HepG2 (cell line): Measurements from ENCODE around the gene PDE9A. TPM values are rescaled to one million over a fixed set of nuclear protein-coding genes. Genes with fewer than 3 reads are reported as not detected.
A peak's percentile ranks its signal among the peaks of the same experiment; 100 is the strongest.

Source experiments
- ATM ChIP-seq: fragments of 450-650 bp; IDR thresholded peaks from 2 replicates; pipeline ENCODE4 v1.7.1; 2017; ENCODE audit warnings: mild to moderate bottlenecking, borderline replicate concordance
- GATAD2A ChIP-seq: IDR thresholded peaks from 2 replicates; pipeline ENCODE4 v1.6.1; 2016
- NCOA1 ChIP-seq: sonication (generic); formaldehyde crosslinking; IDR thresholded peaks from 2 replicates; pipeline ENCODE4 v1.9.0; 2021; ENCODE audit warnings: missing genetic modification reagents
- SIX1 ChIP-seq: sonication (generic); formaldehyde crosslinking; IDR thresholded peaks from 2 replicates; pipeline ENCODE4 v1.4.0; 2020; ENCODE audit warnings: missing genetic modification reagents, borderline replicate concordance
- STAG1 ChIP-seq: sonication (generic); formaldehyde crosslinking; IDR thresholded peaks from 2 replicates; pipeline ENCODE4 v1.4.0; 2020; ENCODE audit warnings: missing genetic modification reagents
- SYNCRIP ChIP-seq: fragments of 200-400 bp; formaldehyde crosslinking; IDR thresholded peaks from 2 replicates; pipeline ENCODE4 v1.6.1; 2018; ENCODE audit warnings: mild to moderate bottlenecking, low read depth, low read length; ENCODE audit not compliant: insufficient read depth
- TAF15 ChIP-seq: fragments of 200-400 bp; formaldehyde crosslinking; IDR thresholded peaks from one replicate; pipeline ENCODE4 v1.6.1; 2018; ENCODE audit warnings: mild to moderate bottlenecking, low read depth, low read length; ENCODE audit not compliant: poor library complexity, severe bottlenecking
- U2AF1 ChIP-seq: fragments of 200-400 bp; formaldehyde crosslinking; optimal IDR thresholded peaks from 2 replicates; pipeline ENCODE3; 2017; ENCODE audit warnings: mild to moderate bottlenecking, low read depth, low read length
- YEATS2 ChIP-seq: sonication (generic); formaldehyde crosslinking; IDR thresholded peaks from 2 replicates; pipeline ENCODE4 v1.4.0; 2020; ENCODE audit warnings: missing genetic modification reagents, borderline replicate concordance
- ZNF263 ChIP-seq: sonication (generic); formaldehyde crosslinking; IDR thresholded peaks from 2 replicates; pipeline ENCODE4 v1.4.0; 2020; ENCODE audit warnings: missing genetic modification reagents
- polyA plus RNA-seq, 8 experiments: library from polyadenylated mRNA; depleted of rRNA in 3 of 8; stranded (reverse) in 7 of 8; unstranded in 1 of 8; fragments of >200 nt; fragmentation: Illumina TruSeq in 4 of 8; extraction: Trizol in 4 of 8; gene quantifications; 2 replicates each; pipeline versions ENCODE4 v1.2.1 to v1.2.3, GENCODE V29; 2011 to 2016; ENCODE audit warnings: low read depth in 4 of 8, missing spikeins in 1 of 8, mixed read lengths in 1 of 8; ENCODE audit not compliant: insufficient read depth in 1 of 8
- total RNA-seq, 5 experiments: library from RNA; depleted of rRNA; stranded (reverse); fragments of >200 nt; fragmentation: Illumina TruSeq; extraction: Trizol; gene quantifications; 2 replicates each; pipeline ENCODE4 v1.2.3, GENCODE V29; 2016; ENCODE audit warnings: low read depth in 1 of 5
- TF ChIP-seq, protein P1 (sequence below): fragments of 450-650 bp; IDR thresholded peaks from 2 replicates; pipeline ENCODE4 v1.6.1; 2017; ENCODE audit warnings: mild to moderate bottlenecking
- TF ChIP-seq, protein P2 (sequence below): sonication (generic); formaldehyde crosslinking; IDR thresholded peaks from 2 replicates; pipeline ENCODE4 v1.4.0; 2020; ENCODE audit warnings: missing genetic modification reagents
- TF ChIP-seq, protein P3 (sequence below): sonication (generic); formaldehyde crosslinking; IDR thresholded peaks from 2 replicates; pipeline ENCODE4 v1.4.0; 2020; ENCODE audit warnings: missing genetic modification reagents, borderline replicate concordance
- TF ChIP-seq, protein P4 (sequence below): sonication (generic); formaldehyde crosslinking; IDR thresholded peaks from 2 replicates; pipeline ENCODE4 v1.5.1; 2020; ENCODE audit warnings: mild to moderate bottlenecking, missing genetic modification reagents, moderate library complexity

The PDE9A gene
- total and polyA plus RNA-seq, 2 of the 13 experiments (the other 11 are each of a cell fraction or from before 2014, with no cell fraction given) = 4.6 to 19.7 TPM

DNA sequence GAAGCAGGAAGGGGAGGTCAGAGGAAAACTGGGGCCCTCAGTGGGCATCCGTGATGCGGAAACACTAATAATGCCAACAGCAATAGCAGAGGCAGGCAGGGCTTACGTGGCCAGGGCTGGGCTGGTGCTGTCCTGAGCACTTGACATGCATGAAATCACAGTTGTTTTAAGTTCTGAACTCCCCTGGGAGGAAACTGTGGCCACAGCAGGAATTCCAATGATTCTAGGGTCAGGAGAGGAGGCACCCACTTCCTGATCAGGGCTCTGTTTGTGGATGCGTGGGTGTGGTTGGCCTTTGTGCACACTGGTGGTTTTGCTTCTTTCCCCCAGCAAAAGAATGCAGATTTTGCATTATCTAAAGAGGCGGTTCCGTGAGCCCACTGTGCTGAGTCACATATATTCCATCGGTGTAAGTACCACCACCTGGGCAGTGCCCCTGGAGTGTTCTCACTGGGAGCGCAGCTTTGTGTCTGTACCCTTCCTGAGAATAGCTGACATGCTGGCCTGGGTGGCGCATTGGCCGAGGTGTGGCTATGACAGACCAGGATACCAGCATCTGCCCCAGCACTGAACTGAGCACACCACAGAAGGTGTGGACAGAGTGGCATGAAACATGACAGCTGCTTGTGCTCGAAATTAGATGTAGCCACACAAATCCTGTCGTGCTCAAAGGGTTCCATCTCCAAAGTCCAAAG, 71.0 kb downstream of the PDE9A start (continued):
- TF ChIP-seq, protein P1, sequence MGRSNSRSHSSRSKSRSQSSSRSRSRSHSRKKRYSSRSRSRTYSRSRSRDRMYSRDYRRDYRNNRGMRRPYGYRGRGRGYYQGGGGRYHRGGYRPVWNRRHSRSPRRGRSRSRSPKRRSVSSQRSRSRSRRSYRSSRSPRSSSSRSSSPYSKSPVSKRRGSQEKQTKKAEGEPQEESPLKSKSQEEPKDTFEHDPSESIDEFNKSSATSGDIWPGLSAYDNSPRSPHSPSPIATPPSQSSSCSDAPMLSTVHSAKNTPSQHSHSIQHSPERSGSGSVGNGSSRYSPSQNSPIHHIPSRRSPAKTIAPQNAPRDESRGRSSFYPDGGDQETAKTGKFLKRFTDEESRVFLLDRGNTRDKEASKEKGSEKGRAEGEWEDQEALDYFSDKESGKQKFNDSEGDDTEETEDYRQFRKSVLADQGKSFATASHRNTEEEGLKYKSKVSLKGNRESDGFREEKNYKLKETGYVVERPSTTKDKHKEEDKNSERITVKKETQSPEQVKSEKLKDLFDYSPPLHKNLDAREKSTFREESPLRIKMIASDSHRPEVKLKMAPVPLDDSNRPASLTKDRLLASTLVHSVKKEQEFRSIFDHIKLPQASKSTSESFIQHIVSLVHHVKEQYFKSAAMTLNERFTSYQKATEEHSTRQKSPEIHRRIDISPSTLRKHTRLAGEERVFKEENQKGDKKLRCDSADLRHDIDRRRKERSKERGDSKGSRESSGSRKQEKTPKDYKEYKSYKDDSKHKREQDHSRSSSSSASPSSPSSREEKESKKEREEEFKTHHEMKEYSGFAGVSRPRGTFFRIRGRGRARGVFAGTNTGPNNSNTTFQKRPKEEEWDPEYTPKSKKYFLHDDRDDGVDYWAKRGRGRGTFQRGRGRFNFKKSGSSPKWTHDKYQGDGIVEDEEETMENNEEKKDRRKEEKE = no peak
- TF ChIP-seq ZNF263 (no peak), SYNCRIP (no peak), STAG1 (CRISPR knock-in tag) (no peak), NCOA1 (CRISPR knock-in tag) (no peak), TAF15 (no peak), SIX1 (CRISPR knock-in tag) (no peak), ATM (no peak), U2AF1 (no peak), GATAD2A (peak; percentile 24; the same call in 1 of the 2 replicates), YEATS2 (CRISPR knock-in tag) (no peak)
- TF ChIP-seq, protein P2, sequence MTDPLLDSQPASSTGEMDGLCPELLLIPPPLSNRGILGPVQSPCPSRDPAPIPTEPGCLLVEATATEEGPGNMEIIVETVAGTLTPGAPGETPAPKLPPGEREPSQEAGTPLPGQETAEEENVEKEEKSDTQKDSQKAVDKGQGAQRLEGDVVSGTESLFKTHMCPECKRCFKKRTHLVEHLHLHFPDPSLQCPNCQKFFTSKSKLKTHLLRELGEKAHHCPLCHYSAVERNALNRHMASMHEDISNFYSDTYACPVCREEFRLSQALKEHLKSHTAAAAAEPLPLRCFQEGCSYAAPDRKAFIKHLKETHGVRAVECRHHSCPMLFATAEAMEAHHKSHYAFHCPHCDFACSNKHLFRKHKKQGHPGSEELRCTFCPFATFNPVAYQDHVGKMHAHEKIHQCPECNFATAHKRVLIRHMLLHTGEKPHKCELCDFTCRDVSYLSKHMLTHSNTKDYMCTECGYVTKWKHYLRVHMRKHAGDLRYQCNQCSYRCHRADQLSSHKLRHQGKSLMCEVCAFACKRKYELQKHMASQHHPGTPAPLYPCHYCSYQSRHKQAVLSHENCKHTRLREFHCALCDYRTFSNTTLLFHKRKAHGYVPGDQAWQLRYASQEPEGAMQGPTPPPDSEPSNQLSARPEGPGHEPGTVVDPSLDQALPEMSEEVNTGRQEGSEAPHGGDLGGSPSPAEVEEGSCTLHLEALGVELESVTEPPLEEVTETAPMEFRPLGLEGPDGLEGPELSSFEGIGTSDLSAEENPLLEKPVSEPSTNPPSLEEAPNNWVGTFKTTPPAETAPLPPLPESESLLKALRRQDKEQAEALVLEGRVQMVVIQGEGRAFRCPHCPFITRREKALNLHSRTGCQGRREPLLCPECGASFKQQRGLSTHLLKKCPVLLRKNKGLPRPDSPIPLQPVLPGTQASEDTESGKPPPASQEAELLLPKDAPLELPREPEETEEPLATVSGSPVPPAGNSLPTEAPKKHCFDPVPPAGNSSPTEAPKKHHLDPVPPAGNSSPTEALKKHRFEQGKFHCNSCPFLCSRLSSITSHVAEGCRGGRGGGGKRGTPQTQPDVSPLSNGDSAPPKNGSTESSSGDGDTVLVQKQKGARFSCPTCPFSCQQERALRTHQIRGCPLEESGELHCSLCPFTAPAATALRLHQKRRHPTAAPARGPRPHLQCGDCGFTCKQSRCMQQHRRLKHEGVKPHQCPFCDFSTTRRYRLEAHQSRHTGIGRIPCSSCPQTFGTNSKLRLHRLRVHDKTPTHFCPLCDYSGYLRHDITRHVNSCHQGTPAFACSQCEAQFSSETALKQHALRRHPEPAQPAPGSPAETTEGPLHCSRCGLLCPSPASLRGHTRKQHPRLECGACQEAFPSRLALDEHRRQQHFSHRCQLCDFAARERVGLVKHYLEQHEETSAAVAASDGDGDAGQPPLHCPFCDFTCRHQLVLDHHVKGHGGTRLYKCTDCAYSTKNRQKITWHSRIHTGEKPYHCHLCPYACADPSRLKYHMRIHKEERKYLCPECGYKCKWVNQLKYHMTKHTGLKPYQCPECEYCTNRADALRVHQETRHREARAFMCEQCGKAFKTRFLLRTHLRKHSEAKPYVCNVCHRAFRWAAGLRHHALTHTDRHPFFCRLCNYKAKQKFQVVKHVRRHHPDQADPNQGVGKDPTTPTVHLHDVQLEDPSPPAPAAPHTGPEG (CRISPR knock-in tag) = no peak
- TF ChIP-seq, protein P3, sequence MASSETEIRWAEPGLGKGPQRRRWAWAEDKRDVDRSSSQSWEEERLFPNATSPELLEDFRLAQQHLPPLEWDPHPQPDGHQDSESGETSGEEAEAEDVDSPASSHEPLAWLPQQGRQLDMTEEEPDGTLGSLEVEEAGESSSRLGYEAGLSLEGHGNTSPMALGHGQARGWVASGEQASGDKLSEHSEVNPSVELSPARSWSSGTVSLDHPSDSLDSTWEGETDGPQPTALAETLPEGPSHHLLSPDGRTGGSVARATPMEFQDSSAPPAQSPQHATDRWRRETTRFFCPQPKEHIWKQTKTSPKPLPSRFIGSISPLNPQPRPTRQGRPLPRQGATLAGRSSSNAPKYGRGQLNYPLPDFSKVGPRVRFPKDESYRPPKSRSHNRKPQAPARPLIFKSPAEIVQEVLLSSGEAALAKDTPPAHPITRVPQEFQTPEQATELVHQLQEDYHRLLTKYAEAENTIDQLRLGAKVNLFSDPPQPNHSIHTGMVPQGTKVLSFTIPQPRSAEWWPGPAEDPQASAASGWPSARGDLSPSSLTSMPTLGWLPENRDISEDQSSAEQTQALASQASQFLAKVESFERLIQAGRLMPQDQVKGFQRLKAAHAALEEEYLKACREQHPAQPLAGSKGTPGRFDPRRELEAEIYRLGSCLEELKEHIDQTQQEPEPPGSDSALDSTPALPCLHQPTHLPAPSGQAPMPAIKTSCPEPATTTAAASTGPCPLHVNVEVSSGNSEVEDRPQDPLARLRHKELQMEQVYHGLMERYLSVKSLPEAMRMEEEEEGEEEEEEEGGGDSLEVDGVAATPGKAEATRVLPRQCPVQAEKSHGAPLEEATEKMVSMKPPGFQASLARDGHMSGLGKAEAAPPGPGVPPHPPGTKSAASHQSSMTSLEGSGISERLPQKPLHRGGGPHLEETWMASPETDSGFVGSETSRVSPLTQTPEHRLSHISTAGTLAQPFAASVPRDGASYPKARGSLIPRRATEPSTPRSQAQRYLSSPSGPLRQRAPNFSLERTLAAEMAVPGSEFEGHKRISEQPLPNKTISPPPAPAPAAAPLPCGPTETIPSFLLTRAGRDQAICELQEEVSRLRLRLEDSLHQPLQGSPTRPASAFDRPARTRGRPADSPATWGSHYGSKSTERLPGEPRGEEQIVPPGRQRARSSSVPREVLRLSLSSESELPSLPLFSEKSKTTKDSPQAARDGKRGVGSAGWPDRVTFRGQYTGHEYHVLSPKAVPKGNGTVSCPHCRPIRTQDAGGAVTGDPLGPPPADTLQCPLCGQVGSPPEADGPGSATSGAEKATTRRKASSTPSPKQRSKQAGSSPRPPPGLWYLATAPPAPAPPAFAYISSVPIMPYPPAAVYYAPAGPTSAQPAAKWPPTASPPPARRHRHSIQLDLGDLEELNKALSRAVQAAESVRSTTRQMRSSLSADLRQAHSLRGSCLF (CRISPR knock-in tag) = no peak
- TF ChIP-seq, protein P4, sequence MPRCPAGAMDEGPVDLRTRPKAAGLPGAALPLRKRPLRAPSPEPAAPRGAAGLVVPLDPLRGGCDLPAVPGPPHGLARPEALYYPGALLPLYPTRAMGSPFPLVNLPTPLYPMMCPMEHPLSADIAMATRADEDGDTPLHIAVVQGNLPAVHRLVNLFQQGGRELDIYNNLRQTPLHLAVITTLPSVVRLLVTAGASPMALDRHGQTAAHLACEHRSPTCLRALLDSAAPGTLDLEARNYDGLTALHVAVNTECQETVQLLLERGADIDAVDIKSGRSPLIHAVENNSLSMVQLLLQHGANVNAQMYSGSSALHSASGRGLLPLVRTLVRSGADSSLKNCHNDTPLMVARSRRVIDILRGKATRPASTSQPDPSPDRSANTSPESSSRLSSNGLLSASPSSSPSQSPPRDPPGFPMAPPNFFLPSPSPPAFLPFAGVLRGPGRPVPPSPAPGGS (CRISPR knock-in tag) = no peak
